B cell (primary cell): ENCODE data around the gene AK3. TPM values are rescaled to one million over a fixed set of nuclear protein-coding genes. Genes with fewer than 3 reads are reported as not detected.

Experiments
- ATAC-seq: fragments of 200-7000 bp; cut with Tn5 transposase; one replicate; pipeline ENCODE4 v1.10.0; 2021; ENCODE audit warnings: low read depth, mild to moderate bottlenecking, moderate number of reproducible peaks, moderate library complexity
- CTCF ChIA-PET: fragments of 350-600 bp; sonication (Branson Sonifier 250); formaldehyde crosslinking; loops from one replicate; lab custom pipeline; 2021; ENCODE audit warnings: antibody characterized with exemption, inconsistent platforms; lab: Charles Lee
- POLR2A ChIA-PET: fragments of 350-600 bp; sonication (Branson Sonifier 250); formaldehyde crosslinking; loops from one replicate; lab custom pipeline; 2021; ENCODE audit warnings: antibody characterized with exemption; lab: Charles Lee
- DNase-seq: peaks from one replicate; pipeline ENCODE4 v3.0.0; 2013
- H2AFZ ChIP-seq: 2 replicates; pipeline ENCODE4 v1.6.1; 2012; ENCODE audit warnings: mild to moderate bottlenecking, low read depth, low read length; ENCODE audit not compliant: insufficient read depth, poor library complexity, severe bottlenecking
- H3K27ac ChIP-seq, 2 donors: 1 replicate in 1 of 2; 2 replicates in 1 of 2; pipeline ENCODE4 v1.5.1; 2012 to 2013; ENCODE audit warnings: low read length in 2 of 2, mild to moderate bottlenecking in 2 of 2, moderate library complexity in 1 of 2
- H3K27me3 ChIP-seq, 4 experiments: fragments of 200-600 bp in 1 of 4; sonication (generic) in 1 of 4; replicated peaks in 1 of 4; 1 replicate in 2 of 4; 2 replicates in 2 of 4; pipeline versions ENCODE4 v1.6.1 to v1.7.0; 2013 to 2016; ENCODE audit warnings: low read length in 3 of 4, mild to moderate bottlenecking in 2 of 4, mixed read lengths in 1 of 4, moderate library complexity in 1 of 4; ENCODE audit not compliant: insufficient read depth in 4 of 4, control insufficient read depth in 3 of 4; ENCODE audit errors: control extremely low read depth in 1 of 4
- H3K36me3 ChIP-seq, 2 experiments: replicated peaks in 1 of 2; 1 replicate in 1 of 2; 2 replicates in 1 of 2; pipeline versions ENCODE4 v1.6.1 to v1.7.1; 2013; ENCODE audit warnings: low read length in 1 of 2; ENCODE audit not compliant: insufficient read depth in 2 of 2, control insufficient read depth in 1 of 2; ENCODE audit errors: control extremely low read depth in 1 of 2, extremely low read depth in 1 of 2
- H3K4me1 ChIP-seq, 2 donors: fragments of 200-600 bp in 1 of 2; sonication (generic) in 1 of 2; 1 replicate in 1 of 2; 2 replicates in 1 of 2; pipeline versions ENCODE4 v1.5.1 to v1.6.1; 2013 to 2017; ENCODE audit warnings: low read length in 2 of 2; ENCODE audit not compliant: control insufficient read depth in 2 of 2, insufficient read depth in 2 of 2
- H3K4me2 ChIP-seq: replicated peaks from 2 replicates; pipeline ENCODE3; 2012; ENCODE audit warnings: mild to moderate bottlenecking, low read depth, low read length; ENCODE audit not compliant: poor library complexity, severe bottlenecking
- H3K4me3 ChIP-seq, 5 experiments: fragments of 200-600 bp in 1 of 5; sonication (generic) in 1 of 5; 1 replicate in 3 of 5; 2 replicates in 2 of 5; pipeline versions ENCODE4 v1.5.1 to v1.7.0; 2011 to 2016; ENCODE audit warnings: low read length in 4 of 5, mild to moderate bottlenecking in 4 of 5, low read depth in 2 of 5, control low read depth in 1 of 5, moderate library complexity in 1 of 5; ENCODE audit not compliant: insufficient read depth in 1 of 5; ENCODE audit errors: control extremely low read depth in 1 of 5, extremely low read depth in 1 of 5
- H3K79me2 ChIP-seq: fragments of 200-600 bp; sonication (generic); one replicate; pipeline ENCODE4 v1.6.0; 2016; ENCODE audit warnings: low read length; ENCODE audit not compliant: control insufficient read depth, insufficient read depth
- H3K9ac ChIP-seq: fragments of 200-600 bp; sonication (generic); 2 replicates; pipeline ENCODE4 v1.6.1; 2017; ENCODE audit warnings: mild to moderate bottlenecking, low read length, moderate library complexity
- H3K9me3 ChIP-seq, 3 donors: one replicate each; pipeline versions ENCODE4 v1.6.1 to v1.7.1; 2013; ENCODE audit warnings: low read length in 2 of 3; ENCODE audit not compliant: control insufficient read depth in 2 of 3, insufficient read depth in 1 of 3; ENCODE audit errors: control extremely low read depth in 1 of 3
- H4K20me1 ChIP-seq: 2 replicates; pipeline ENCODE4 v1.6.0; 2012; ENCODE audit warnings: mild to moderate bottlenecking, low read length; ENCODE audit not compliant: insufficient read depth, control insufficient read depth, poor library complexity, severe bottlenecking
- H3K27ac Mint-ChIP-seq: one replicate; pipeline ENCODE4 v1.8.0; 2021; ENCODE audit warnings: mixed read lengths
- H3K27me3 Mint-ChIP-seq: one replicate; pipeline ENCODE4 v1.8.0; 2021; ENCODE audit warnings: mixed read lengths
- H3K4me1 Mint-ChIP-seq: one replicate; pipeline ENCODE4 v1.8.0; 2021; ENCODE audit warnings: mixed read lengths
- H3K4me3 Mint-ChIP-seq: one replicate; pipeline ENCODE4 v1.8.0; 2021; ENCODE audit warnings: mixed read lengths
- H3K9me3 Mint-ChIP-seq: one replicate; pipeline ENCODE4 v1.8.0; 2022; ENCODE audit warnings: mixed read lengths; ENCODE audit not compliant: insufficient read depth
- EZH2 ChIP-seq: IDR thresholded peaks from 2 replicates; pipeline ENCODE4 v1.6.1; 2012; ENCODE audit warnings: borderline replicate concordance, low read depth, mild to moderate bottlenecking, moderate library complexity, low read length; ENCODE audit not compliant: insufficient read depth, poor library complexity, severe bottlenecking
- WGBS: methylation state at CpG from one replicate; pipeline ENCODE4 v1.1.5; 2013; ENCODE audit warnings: missing lambda C conversion rate; ENCODE audit not compliant: insufficient coverage; 5-methylcytosine and 5-hydroxymethylcytosine counted together
- intact Hi-C: fragments of 100-400 bp; cut with micrococcal nuclease; formaldehyde crosslinking; loops from one replicate; pipeline ENCODE4 v1.10.0; 2022
- polyA plus RNA-seq: library from polyadenylated mRNA; depleted of rRNA; stranded (reverse); fragments of >200 nt; gene quantifications from 2 replicates; pipeline ENCODE4 v1.2.3, GENCODE V29; 2012
- total RNA-seq, 2 donors: library from RNA; stranded (reverse); fragments of 120-200 nt in 1 of 2; gene quantifications; 1 replicate in 1 of 2; 2 replicates in 1 of 2; pipeline versions ENCODE4 v1.2.3 to v1.2.4, GENCODE V29; 2013 to 2022
- TF ChIP-seq, protein P1 (sequence below): fragments of 200-600 bp; IDR thresholded peaks from one replicate; pipeline ENCODE4 v1.8.0; 2022; ENCODE audit warnings: antibody characterized with exemption, mild to moderate bottlenecking

AK3 gene
- total and polyA plus RNA-seq, 2 donors (not counting 1 experiment from before 2014, with no cell fraction given), result 9.9 to 22.9 TPM

DNA sequence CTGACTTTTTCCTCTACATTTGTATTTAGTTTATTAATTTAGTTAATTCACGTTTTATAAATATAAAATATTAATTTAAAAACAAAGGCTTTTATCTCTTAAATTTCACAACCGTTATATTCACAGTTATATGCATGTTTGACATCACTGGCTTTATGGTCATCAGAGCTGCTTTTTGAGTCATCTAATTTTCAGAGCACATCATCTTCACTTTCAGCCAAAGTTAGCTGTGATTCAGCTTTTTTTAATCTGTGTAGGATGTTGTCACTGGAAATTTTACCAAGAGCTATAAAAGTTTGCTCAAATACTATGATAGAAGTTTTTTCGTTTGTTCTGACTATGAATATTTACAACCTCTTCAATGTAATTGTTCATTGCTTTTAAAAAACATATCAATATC lies 49.2 kb downstream of the AK3 start:
- WGBS, result no CpG with 5 or more reads among the region's 3 CpGs
- intact Hi-C loops, result no loop called here
- peaks cover 24% of the 10 kb centered on the region for H3K79me2 ChIP-seq
- no peak overlapping the region for H3K27ac ChIP-seq
- no peak overlapping the region for H3K4me2 ChIP-seq
- DNase-seq, result no peak
- Mint-ChIP-seq H3K9me3 (no peaks in the 10 kb centered on the region), H3K4me1 (peaks cover 11% of the 10 kb centered on the region), H3K27me3 (no peaks in the 10 kb centered on the region), H3K4me3 (no peak overlapping the region), H3K27ac (no peak overlapping the region)
- TF ChIP-seq EZH2, result no peak
- TF ChIP-seq, protein P1, sequence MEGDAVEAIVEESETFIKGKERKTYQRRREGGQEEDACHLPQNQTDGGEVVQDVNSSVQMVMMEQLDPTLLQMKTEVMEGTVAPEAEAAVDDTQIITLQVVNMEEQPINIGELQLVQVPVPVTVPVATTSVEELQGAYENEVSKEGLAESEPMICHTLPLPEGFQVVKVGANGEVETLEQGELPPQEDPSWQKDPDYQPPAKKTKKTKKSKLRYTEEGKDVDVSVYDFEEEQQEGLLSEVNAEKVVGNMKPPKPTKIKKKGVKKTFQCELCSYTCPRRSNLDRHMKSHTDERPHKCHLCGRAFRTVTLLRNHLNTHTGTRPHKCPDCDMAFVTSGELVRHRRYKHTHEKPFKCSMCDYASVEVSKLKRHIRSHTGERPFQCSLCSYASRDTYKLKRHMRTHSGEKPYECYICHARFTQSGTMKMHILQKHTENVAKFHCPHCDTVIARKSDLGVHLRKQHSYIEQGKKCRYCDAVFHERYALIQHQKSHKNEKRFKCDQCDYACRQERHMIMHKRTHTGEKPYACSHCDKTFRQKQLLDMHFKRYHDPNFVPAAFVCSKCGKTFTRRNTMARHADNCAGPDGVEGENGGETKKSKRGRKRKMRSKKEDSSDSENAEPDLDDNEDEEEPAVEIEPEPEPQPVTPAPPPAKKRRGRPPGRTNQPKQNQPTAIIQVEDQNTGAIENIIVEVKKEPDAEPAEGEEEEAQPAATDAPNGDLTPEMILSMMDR, result no peak
- no peak overlapping the region for H3K9ac ChIP-seq
- no peaks in the 10 kb centered on the region for H3K27me3 ChIP-seq
- H4K20me1 ChIP-seq, result peaks cover 8% of the 10 kb centered on the region
- H2AFZ ChIP-seq, result no peak overlapping the region
- H3K9me3 ChIP-seq, result no peaks in the 10 kb centered on the region
- peaks cover 6 to 27% of the 10 kb centered on the region in 2 experiments for H3K36me3 ChIP-seq
- CTCF ChIA-PET, result no interaction called here
- H3K4me1 ChIP-seq, result no peaks in the 10 kb centered on the region
- no peak for ATAC-seq
- no peak overlapping the region for H3K4me3 ChIP-seq
- POLR2A ChIA-PET, result no interaction called here

DNA sequence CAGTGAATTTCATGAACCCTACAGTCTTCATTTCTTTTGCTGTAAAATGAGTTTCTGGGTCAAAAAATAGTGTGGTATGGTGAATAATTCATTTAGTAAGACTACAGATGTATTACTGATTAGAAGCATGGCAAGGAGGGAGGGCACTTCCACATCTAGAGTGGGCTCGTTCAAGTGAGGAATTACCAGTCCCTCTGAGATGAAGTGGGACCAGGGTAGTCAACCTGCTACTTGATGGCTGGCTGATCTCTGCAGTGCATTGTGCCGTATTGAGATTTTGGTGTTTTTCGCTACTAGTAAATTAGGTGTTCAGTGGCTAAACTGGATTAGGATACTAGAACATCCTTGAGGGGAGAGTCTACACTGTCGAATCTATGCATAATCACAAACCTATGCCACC lies 50.9 kb downstream of the AK3 start:
- Mint-ChIP-seq H3K27ac (no peak overlapping the region), H3K4me3 (no peak overlapping the region)

More for the DNA sequence above, 50.9 kb downstream of the AK3 start:
- Histone ChIP-seq H4K20me1 (peaks cover 8% of the 10 kb centered on the region), H3K27me3 (no peaks in the 10 kb centered on the region), H3K4me3 (no peak overlapping the region), H3K9ac (no peak overlapping the region), H3K36me3 (peaks cover 8 to 35% of the 10 kb centered on the region in 2 experiments), H3K79me2 (peaks cover 27% of the 10 kb centered on the region), H3K4me1 (no peaks in the 10 kb centered on the region), H3K4me2 (no peak overlapping the region), H2AFZ (no peak overlapping the region), H3K9me3 (no peaks in the 10 kb centered on the region), H3K27ac (no peak overlapping the region)
- DNase-seq, result no peak
- Mint-ChIP-seq H3K4me1 (peaks cover 15% of the 10 kb centered on the region), H3K9me3 (no peaks in the 10 kb centered on the region), H3K27me3 (no peaks in the 10 kb centered on the region)
- intact Hi-C loops, result no loop called here
- POLR2A ChIA-PET, result no interaction called here
- TF ChIP-seq, protein P1, result no peak
- TF ChIP-seq EZH2, result no peak
- WGBS, result 50% methylated on average over 1 of the region's 4 CpGs
- CTCF ChIA-PET, result no interaction called here
- ATAC-seq, result no peak
